Liver (tissue), 2 donors: ENCODE results near the gene ATP2A1.

Source experiments
- TF ChIP-seq, protein P1 (sequence below): fragments of 150-350 bp; IDR thresholded peaks from 2 replicates; pipeline ENCODE4 v1.5.1; 2017; ENCODE audit warnings: improper control_type of control experiment, low read depth, low read length; ENCODE audit not compliant: missing input control
- TF ChIP-seq, protein P2 (sequence below): IDR thresholded peaks from 2 replicates; pipeline ENCODE4 v1.6.1; 2016; ENCODE audit warnings: antibody characterized with exemption
- donor health status: healthy.

- TF ChIP-seq, protein P1, sequence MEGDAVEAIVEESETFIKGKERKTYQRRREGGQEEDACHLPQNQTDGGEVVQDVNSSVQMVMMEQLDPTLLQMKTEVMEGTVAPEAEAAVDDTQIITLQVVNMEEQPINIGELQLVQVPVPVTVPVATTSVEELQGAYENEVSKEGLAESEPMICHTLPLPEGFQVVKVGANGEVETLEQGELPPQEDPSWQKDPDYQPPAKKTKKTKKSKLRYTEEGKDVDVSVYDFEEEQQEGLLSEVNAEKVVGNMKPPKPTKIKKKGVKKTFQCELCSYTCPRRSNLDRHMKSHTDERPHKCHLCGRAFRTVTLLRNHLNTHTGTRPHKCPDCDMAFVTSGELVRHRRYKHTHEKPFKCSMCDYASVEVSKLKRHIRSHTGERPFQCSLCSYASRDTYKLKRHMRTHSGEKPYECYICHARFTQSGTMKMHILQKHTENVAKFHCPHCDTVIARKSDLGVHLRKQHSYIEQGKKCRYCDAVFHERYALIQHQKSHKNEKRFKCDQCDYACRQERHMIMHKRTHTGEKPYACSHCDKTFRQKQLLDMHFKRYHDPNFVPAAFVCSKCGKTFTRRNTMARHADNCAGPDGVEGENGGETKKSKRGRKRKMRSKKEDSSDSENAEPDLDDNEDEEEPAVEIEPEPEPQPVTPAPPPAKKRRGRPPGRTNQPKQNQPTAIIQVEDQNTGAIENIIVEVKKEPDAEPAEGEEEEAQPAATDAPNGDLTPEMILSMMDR = no peak
- TF ChIP-seq, protein P2, sequence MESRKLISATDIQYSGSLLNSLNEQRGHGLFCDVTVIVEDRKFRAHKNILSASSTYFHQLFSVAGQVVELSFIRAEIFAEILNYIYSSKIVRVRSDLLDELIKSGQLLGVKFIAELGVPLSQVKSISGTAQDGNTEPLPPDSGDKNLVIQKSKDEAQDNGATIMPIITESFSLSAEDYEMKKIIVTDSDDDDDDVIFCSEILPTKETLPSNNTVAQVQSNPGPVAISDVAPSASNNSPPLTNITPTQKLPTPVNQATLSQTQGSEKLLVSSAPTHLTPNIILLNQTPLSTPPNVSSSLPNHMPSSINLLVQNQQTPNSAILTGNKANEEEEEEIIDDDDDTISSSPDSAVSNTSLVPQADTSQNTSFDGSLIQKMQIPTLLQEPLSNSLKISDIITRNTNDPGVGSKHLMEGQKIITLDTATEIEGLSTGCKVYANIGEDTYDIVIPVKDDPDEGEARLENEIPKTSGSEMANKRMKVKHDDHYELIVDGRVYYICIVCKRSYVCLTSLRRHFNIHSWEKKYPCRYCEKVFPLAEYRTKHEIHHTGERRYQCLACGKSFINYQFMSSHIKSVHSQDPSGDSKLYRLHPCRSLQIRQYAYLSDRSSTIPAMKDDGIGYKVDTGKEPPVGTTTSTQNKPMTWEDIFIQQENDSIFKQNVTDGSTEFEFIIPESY = no peak
These were observed 2.9 kb upstream of the ATP2A1 start for GRCh38 chr16:28875134-28876018.
